PC-9 (cell line): ENCODE results near the gene PLTP. TPM values are rescaled to one million over a fixed set of nuclear protein-coding genes. Genes with fewer than 3 reads are reported as not detected.

ENCODE experiments used
- BruUV-seq: library from RNA; stranded (reverse); fragments of 400-500 nt; replicated peaks from 2 replicates; lab custom pipeline; 2021; lab: Mats Ljungman, UMichigan
- CTCF ChIA-PET: fragments of 300-600 bp; sonication (Branson Sonifier 250); formaldehyde crosslinking; loops from one replicate; lab custom pipeline; 2022; ENCODE audit warnings: antibody characterized with exemption; lab: Charles Lee
- POLR2A ChIA-PET: fragments of 300-600 bp; sonication (Branson Sonifier 250); formaldehyde crosslinking; loops from one replicate; lab custom pipeline; 2022; ENCODE audit warnings: antibody characterized with exemption; ENCODE audit not compliant: unreplicated experiment; lab: Charles Lee
- DNase-seq, 2 experiments: peaks; one replicate each; pipeline versions ENCODE4 v3.0.0 to v3.0.0-alpha.2; 2015 to 2022; ENCODE audit warnings: mixed read lengths in 1 of 2
- H2AFZ ChIP-seq: fragments of 200-600 bp; sonication (generic); 2 replicates; pipeline ENCODE4 v1.8.1; 2017; ENCODE audit warnings: antibody characterized with exemption
- H3F3A ChIP-seq: fragments of 200-600 bp; sonication (generic); 2 replicates; pipeline ENCODE4 v1.8.1; 2017; ENCODE audit warnings: antibody characterized with exemption, mild to moderate bottlenecking, low read depth; ENCODE audit not compliant: insufficient read depth
- H3K27ac ChIP-seq: fragments of 200-600 bp; sonication (generic); 2 replicates; pipeline ENCODE4 v1.6.1; 2016; ENCODE audit warnings: mixed run types
- H3K27me3 ChIP-seq: fragments of 200-600 bp; sonication (generic); 2 replicates; pipeline ENCODE4 v1.6.1; 2016; ENCODE audit warnings: low read depth, mixed run types; ENCODE audit not compliant: insufficient read depth
- H3K36me3 ChIP-seq: fragments of 200-600 bp; sonication (generic); 2 replicates; pipeline ENCODE4 v1.6.1; 2016; ENCODE audit warnings: low read depth, mixed run types
- H3K4me1 ChIP-seq: fragments of 200-600 bp; sonication (generic); replicated peaks from 2 replicates; pipeline ENCODE4 v1.6.1; 2016; ENCODE audit warnings: mixed run types; ENCODE audit not compliant: insufficient read depth
- H3K4me2 ChIP-seq: fragments of 200-600 bp; sonication (generic); 2 replicates; pipeline ENCODE4 v1.6.1; 2017; ENCODE audit warnings: mixed run types
- H3K4me3 ChIP-seq: fragments of 200-600 bp; sonication (generic); 2 replicates; pipeline ENCODE4 v1.6.1; 2016; ENCODE audit warnings: mixed run types
- H3K79me2 ChIP-seq: fragments of 200-600 bp; sonication (generic); 2 replicates; pipeline ENCODE4 v1.6.1; 2017; ENCODE audit warnings: low read depth, mixed run types
- H3K9me2 ChIP-seq: fragments of 200-600 bp; sonication (generic); 2 replicates; pipeline ENCODE4 v1.8.1; 2017; ENCODE audit warnings: mild to moderate bottlenecking; ENCODE audit not compliant: insufficient read depth
- H3K9me3 ChIP-seq: fragments of 200-600 bp; sonication (generic); 2 replicates; pipeline ENCODE4 v1.8.1; 2016; ENCODE audit warnings: low read depth; ENCODE audit not compliant: insufficient read depth
- H4K20me1 ChIP-seq: fragments of 200-600 bp; sonication (generic); 2 replicates; pipeline ENCODE4 v1.8.1; 2017; ENCODE audit not compliant: insufficient read depth
- CTCF ChIP-seq: fragments of 200-600 bp; sonication (generic); conservative IDR thresholded peaks from 2 replicates; pipeline ENCODE4 v1.6.1; 2017; ENCODE audit warnings: mixed run types, antibody characterized with exemption, mild to moderate bottlenecking, moderate library complexity
- EZH2 ChIP-seq: fragments of 200-600 bp; sonication (generic); IDR thresholded peaks from 2 replicates; pipeline ENCODE4 v1.8.0; 2017; ENCODE audit warnings: antibody characterized with exemption, low read depth
- intact Hi-C: fragments of 100-400 bp; cut with micrococcal nuclease; formaldehyde crosslinking; loops from one replicate; pipeline ENCODE4 v1.10.0; 2022; ENCODE audit not compliant: unreplicated experiment
- total RNA-seq: library from RNA; stranded (reverse); gene quantifications from 2 replicates; pipeline ENCODE4 v1.2.3, GENCODE V29; 2021

PLTP gene
- total RNA-seq, 1 experiment from 2014 or later, result 127 TPM

- H2AFZ ChIP-seq, result peak overlapping the region; percentile 95
- peaks cover 26% of the 10 kb centered on the region for H3K4me1 ChIP-seq
- H3K79me2 ChIP-seq, result peaks cover 25% of the 10 kb centered on the region
- H3K27me3 ChIP-seq, result no peaks in the 10 kb centered on the region
- TF ChIP-seq CTCF, result no peak
- no peak for TF ChIP-seq EZH2
- peak overlapping the region; percentile 86 for H3K4me3 ChIP-seq
- H3K9me2 ChIP-seq, result no peaks in the 10 kb centered on the region
- DNase-seq, result no peak
- no peaks in the 10 kb centered on the region for H3K36me3 ChIP-seq
- H3F3A ChIP-seq, result peaks cover 3% of the 10 kb centered on the region; the same call in 1 of the 2 replicates
- ChIA-PET CTCF (no interaction called here), POLR2A (no interaction called here)
- no peak overlapping the region for H3K27ac ChIP-seq
- no peaks in the 10 kb centered on the region for H4K20me1 ChIP-seq
- peak overlapping the region; percentile 83 for H3K4me2 ChIP-seq
- intact Hi-C loops, result loop anchor here (2.0 kb wide), 1 partner anchor 23 kb away; the partner anchor contains the start of gene ZSWIM1
- no TSS peak for BruUV-seq
- no peaks in the 10 kb centered on the region for H3K9me3 ChIP-seq
Observed at GRCh38 chr20:45857882-45858216, 54.1 kb downstream of the PLTP start.

GRCh38 chr20:45857114-45857881 is 54.7 kb downstream of the PLTP start, which contains the start of the genes ACOT8 and ZSWIM3:
Gene ACOT8 (minus strand): TSS chr20:45857392. CDS start chr20:45857315, 77 bp downstream.
Gene ZSWIM3 (plus strand): TSS chr20:45857614. CDS start chr20:45857826, 212 bp downstream.
- TF ChIP-seq CTCF (no peak), EZH2 (no peak)
- 0 out of 2 replicates have a peak, but pooled peaks cover 3% of the 10 kb centered on the region for H3F3A ChIP-seq
- H3K79me2 ChIP-seq, result peaks cover 25% of the 10 kb centered on the region
- H3K4me2 ChIP-seq, result peak within 1 kb of the TSS; percentile 83
- CTCF ChIA-PET, result no interaction called here
- H3K36me3 ChIP-seq, result no peaks in the 10 kb centered on the region
- no peaks in the 10 kb centered on the region for H4K20me1 ChIP-seq
- peak within 1 kb of the TSS; percentile 86 for H3K4me3 ChIP-seq
- H3K27me3 ChIP-seq, result no peaks in the 10 kb centered on the region
- peaks cover 26% of the 10 kb centered on the region for H3K4me1 ChIP-seq
- H3K27ac ChIP-seq, result no peak within 1 kb of the TSS
- no peaks in the 10 kb centered on the region for H3K9me2 ChIP-seq
- H3K9me3 ChIP-seq, result no peaks in the 10 kb centered on the region
- no TSS peak for BruUV-seq
- peak; percentile 97 to 100 for DNase-seq
- peak within 1 kb of the TSS; percentile 95 for H2AFZ ChIP-seq
- intact Hi-C loops, result loop anchor here (2.0 kb wide), 1 partner anchor 24 kb away; the partner anchor contains the start of gene ZSWIM1
- POLR2A ChIA-PET, result interaction anchor here (1.1 kb wide), 1 partner anchor 10 kb away, joined by 4 read pairs; no protein-coding TSS in a partner anchor

- no peaks in the 10 kb centered on the region for H4K20me1 ChIP-seq
- no peaks in the 10 kb centered on the region for H3F3A ChIP-seq
- H3K4me2 ChIP-seq, result no peak overlapping the region
- ChIA-PET CTCF (no interaction called here), POLR2A (interaction anchor here (0.7 kb wide), 1 partner anchor 31 kb away, joined by 8 read pairs; no protein-coding TSS in a partner anchor)
- H3K27ac ChIP-seq, result no peak overlapping the region
- no TSS peak for BruUV-seq
- no peak overlapping the region for H3K4me3 ChIP-seq
- H3K9me2 ChIP-seq, result no peaks in the 10 kb centered on the region
- peaks cover 21% of the 10 kb centered on the region for H3K4me1 ChIP-seq
- TF ChIP-seq EZH2 (no peak), CTCF (no peak)
- H3K79me2 ChIP-seq, result peaks cover 25% of the 10 kb centered on the region
- H3K27me3 ChIP-seq, result no peaks in the 10 kb centered on the region
- no peak overlapping the region for H2AFZ ChIP-seq
- intact Hi-C loops, result no loop called here
- no peaks in the 10 kb centered on the region for H3K36me3 ChIP-seq
- DNase-seq, result no peak
- no peaks in the 10 kb centered on the region for H3K9me3 ChIP-seq
Observed at GRCh38 chr20:45853484-45853883, 58.5 kb downstream of the PLTP start.
